Esophagus (tissue), 2 donors: ENCODE data around the gene CPTP. TPM values are rescaled to one million over a fixed set of nuclear protein-coding genes. Genes with fewer than 3 reads are reported as not detected.

Source experiments
- H3K27ac ChIP-seq, 2 donors: one replicate each; pipeline ENCODE4 v1.5.1; 2013; ENCODE audit warnings: low read depth in 2 of 2, mild to moderate bottlenecking in 2 of 2, inconsistent platforms in 1 of 2, low read length in 1 of 2, moderate library complexity in 1 of 2
- H3K27me3 ChIP-seq, 2 donors: one replicate each; pipeline ENCODE4 v1.6.1; 2013; ENCODE audit warnings: low read length in 2 of 2, control low read depth in 1 of 2, mild to moderate bottlenecking in 1 of 2; ENCODE audit not compliant: insufficient read depth in 2 of 2, control insufficient read depth in 1 of 2
- H3K36me3 ChIP-seq, 2 donors: one replicate each; pipeline ENCODE4 v1.6.1; 2013; ENCODE audit warnings: low read length in 1 of 2; ENCODE audit not compliant: control insufficient read depth in 2 of 2, insufficient read depth in 2 of 2
- H3K4me1 ChIP-seq, 2 donors: one replicate each; pipeline ENCODE4 v1.6.1; 2013; ENCODE audit warnings: low read length in 1 of 2; ENCODE audit not compliant: control insufficient read depth in 2 of 2, insufficient read depth in 2 of 2
- H3K4me3 ChIP-seq, 2 donors: one replicate each; pipeline ENCODE4 v1.5.1; 2013; ENCODE audit warnings: low read length in 2 of 2, mild to moderate bottlenecking in 2 of 2, low read depth in 1 of 2, moderate library complexity in 1 of 2
- H3K9me3 ChIP-seq, 2 donors: one replicate each; pipeline ENCODE4 v1.6.1; 2013; ENCODE audit warnings: mild to moderate bottlenecking in 2 of 2, low read depth in 1 of 2, low read length in 1 of 2, moderate library complexity in 1 of 2; ENCODE audit not compliant: control insufficient read depth in 2 of 2, insufficient read depth in 1 of 2
- WGBS, 2 donors: extraction: QIAGEN DNeasy Blood & Tissue Kit; methylation state at CpG; one replicate each; pipeline ENCODE4 v1.1.7; 2013; 5-methylcytosine and 5-hydroxymethylcytosine counted together
- polyA plus RNA-seq, 2 donors: library from polyadenylated mRNA; stranded (reverse); fragments of 200-250 nt; gene quantifications; one replicate each; pipeline ENCODE4 v1.2.3, GENCODE V29; 2013
- donor health status: healthy with polysubstance abuse.
- donor health status: Bipolar disorder and iron deficiency.

Gene CPTP
- polyA plus RNA-seq, 2 donors, result 38.3 to 73.1 TPM

GRCh38 chr1:1298861-1299685 lies 25.5 kb upstream of the CPTP start:
- Histone ChIP-seq H3K4me3 (no peak overlapping the region), H3K4me1 (peaks cover 2 to 25% of the 10 kb centered on the region in 2 donors), H3K9me3 (peaks cover 0 to 3% of the 10 kb centered on the region in 2 donors), H3K27ac (no peak overlapping the region), H3K36me3 (peaks cover 0 to 41% of the 10 kb centered on the region in 2 donors), H3K27me3 (no peaks in the 10 kb centered on the region)
- WGBS, 2 donors, result 66 to 72% methylated on average over 28 to 30 of the region's 30 CpGs

- H3K4me1 ChIP-seq, result peaks cover 8 to 33% of the 10 kb centered on the region in 2 donors
- whole genome bisulfite sequencing, 2 donors, result 85 to 87% methylated on average over 19 to 22 of the region's 22 CpGs
- no peak overlapping the region for H3K27ac ChIP-seq
- peaks cover 0 to 34% of the 10 kb centered on the region in 2 donors for H3K36me3 ChIP-seq
- no peaks in the 10 kb centered on the region for H3K27me3 ChIP-seq
- H3K4me3 ChIP-seq, result no peak overlapping the region
- H3K9me3 ChIP-seq, result no peaks in the 10 kb centered on the region
These were observed 24.8 kb upstream of the CPTP start for GRCh38 chr1:1299686-1300351.

- H3K27ac ChIP-seq, result no peak overlapping the region
- peaks cover 0 to 30% of the 10 kb centered on the region in 2 donors for H3K36me3 ChIP-seq
- no peaks in the 10 kb centered on the region for H3K27me3 ChIP-seq
- WGBS, 2 donors, result 73 to 76% methylated on average over 12 of the region's 12 CpGs
- H3K4me3 ChIP-seq, result no peak overlapping the region
- peaks cover 12 to 38% of the 10 kb centered on the region in 2 donors for H3K4me1 ChIP-seq
- no peaks in the 10 kb centered on the region for H3K9me3 ChIP-seq
These were observed 24.3 kb upstream of the CPTP start for GRCh38 chr1:1300352-1300739.

- WGBS, 2 donors, result 85 to 89% methylated on average over 9 of the region's 9 CpGs
- Histone ChIP-seq H3K27me3 (no peaks in the 10 kb centered on the region), H3K4me3 (no peak overlapping the region), H3K36me3 (peaks cover 0 to 17% of the 10 kb centered on the region in 2 donors), H3K27ac (peak overlapping the region in 1 of 2 donors; percentile 4), H3K4me1 (peaks cover 27 to 54% of the 10 kb centered on the region in 2 donors), H3K9me3 (no peaks in the 10 kb centered on the region)
These were observed 22.6 kb upstream of the CPTP start for GRCh38 chr1:1302006-1302430.

GRCh38 chr1:1302951-1303509 lies 21.6 kb upstream of the CPTP start:
- peak overlapping the region; percentile 80 to 98 for H3K27ac ChIP-seq
- no peaks in the 10 kb centered on the region for H3K9me3 ChIP-seq
- H3K4me3 ChIP-seq, result peak overlapping the region in 1 of 2 donors; percentile 19
- peaks cover 0 to 12% of the 10 kb centered on the region in 2 donors for H3K36me3 ChIP-seq
- no peaks in the 10 kb centered on the region for H3K27me3 ChIP-seq
- WGBS, 2 donors, result 47 to 70% methylated on average over 31 of the region's 31 CpGs
- peaks cover 28 to 55% of the 10 kb centered on the region in 2 donors for H3K4me1 ChIP-seq

- H3K4me3 ChIP-seq, result peak overlapping the region in 1 of 2 donors; percentile 4
- no peaks in the 10 kb centered on the region for H3K9me3 ChIP-seq
- H3K27me3 ChIP-seq, result no peaks in the 10 kb centered on the region
- H3K27ac ChIP-seq, result peak overlapping the region; percentile 80 to 98
- 58 to 76% methylated on average over 13 of the region's 13 CpGs for WGBS, 2 donors
- H3K36me3 ChIP-seq, result peaks cover 0 to 10% of the 10 kb centered on the region in 2 donors
- H3K4me1 ChIP-seq, result peaks cover 28 to 55% of the 10 kb centered on the region in 2 donors
These were observed 20.9 kb upstream of the CPTP start for GRCh38 chr1:1303736-1304135.

- Histone ChIP-seq H3K9me3 (no peaks in the 10 kb centered on the region), H3K4me3 (peak overlapping the region; percentile 37 to 69), H3K36me3 (peaks cover 0 to 8% of the 10 kb centered on the region in 2 donors), H3K27me3 (no peaks in the 10 kb centered on the region), H3K27ac (peak overlapping the region; percentile 86 to 98), H3K4me1 (peaks cover 28 to 60% of the 10 kb centered on the region in 2 donors)
- 18 to 41% methylated on average over 28 to 29 of the region's 29 CpGs for WGBS, 2 donors
These were observed 20.0 kb upstream of the CPTP start for GRCh38 chr1:1304331-1305299.

- Histone ChIP-seq H3K27me3 (no peaks in the 10 kb centered on the region), H3K4me1 (peaks cover 31 to 62% of the 10 kb centered on the region in 2 donors), H3K27ac (peak overlapping the region; percentile 86 to 98), H3K36me3 (peaks cover 0 to 5% of the 10 kb centered on the region in 2 donors), H3K4me3 (peak overlapping the region; percentile 69 to 77), H3K9me3 (no peaks in the 10 kb centered on the region)
- 12 to 25% methylated on average over 23 to 25 of the region's 25 CpGs for WGBS, 2 donors
These were observed 19.1 kb upstream of the CPTP start for GRCh38 chr1:1305300-1306069.
